Sigmoid colon (tissue), 7 donors: Measurements from ENCODE around the gene IQGAP1. TPM values are rescaled to one million over a fixed set of nuclear protein-coding genes. Genes with fewer than 3 reads are reported as not detected.

Experiments
- DNase-seq: peaks from one replicate; pipeline ENCODE4 v3.0.0-alpha.2; 2019
- H3K27ac ChIP-seq, 4 donors: fragments of 200-600 bp; sonication (generic); one replicate each; pipeline ENCODE4 v1.5.1; 2016 to 2019; ENCODE audit warnings: mild to moderate bottlenecking in 1 of 4
- H3K27me3 ChIP-seq, 3 donors: fragments of 200-600 bp; sonication (generic); one replicate each; pipeline ENCODE4 v1.5.1; 2019; ENCODE audit warnings: mild to moderate bottlenecking in 1 of 3
- H3K36me3 ChIP-seq, 4 donors: fragments of 200-600 bp; sonication (generic); one replicate each; pipeline ENCODE4 v1.5.1; 2016 to 2019
- H3K4me1 ChIP-seq, 4 donors: fragments of 200-600 bp; sonication (generic); one replicate each; pipeline ENCODE4 v1.5.1; 2017 to 2019
- H3K4me3 ChIP-seq, 4 donors: fragments of 200-600 bp; sonication (generic); one replicate each; pipeline ENCODE4 v1.5.1; 2017 to 2019; ENCODE audit warnings: mild to moderate bottlenecking in 2 of 4, moderate library complexity in 1 of 4
- H3K9me3 ChIP-seq, 4 donors: fragments of 200-600 bp in 3 of 4; sonication (generic) in 3 of 4; one replicate each; pipeline versions ENCODE4 v1.5.1 to v1.6.1; 2013 to 2019
- CTCF ChIP-seq, 4 experiments: fragments of 450-650 bp in 3 of 4; fragments of 200-600 bp in 1 of 4; IDR thresholded peaks; one replicate each; pipeline ENCODE4 v1.5.1; 2016 to 2019; ENCODE audit warnings: antibody characterized with exemption in 4 of 4, mild to moderate bottlenecking in 3 of 4, moderate library complexity in 2 of 4
- EP300 ChIP-seq, 4 donors: sonication (generic); formaldehyde crosslinking; IDR thresholded peaks; one replicate each; pipeline ENCODE4 v1.6.1; 2017; ENCODE audit warnings: antibody characterized with exemption in 4 of 4
- POLR2A ChIP-seq, 2 donors: fragments of 450-650 bp; IDR thresholded peaks; one replicate each; pipeline ENCODE4 v1.6.1; 2016; ENCODE audit warnings: antibody characterized with exemption in 2 of 2, mild to moderate bottlenecking in 2 of 2, moderate library complexity in 2 of 2
- POLR2AphosphoS5 ChIP-seq, 4 donors: sonication (generic); formaldehyde crosslinking; IDR thresholded peaks; one replicate each; pipeline ENCODE4 v1.6.1; 2017; ENCODE audit warnings: antibody characterized with exemption in 4 of 4
- WGBS, 2 donors: extraction: QIAGEN DNeasy Blood & Tissue Kit; methylation state at CpG; one replicate each; pipeline ENCODE4 v1.1.7; 2013; 5-methylcytosine and 5-hydroxymethylcytosine counted together
- intact Hi-C: fragments of 100-400 bp; cut with DNase I; formaldehyde crosslinking; loops from one replicate; pipeline ENCODE4 v1.15.1; 2023
- polyA plus RNA-seq, 3 donors: library from polyadenylated mRNA; stranded (reverse); fragments of 200-250 nt; gene quantifications; one replicate each; pipeline ENCODE4 v1.2.3, GENCODE V29; 2013
- total RNA-seq, 4 donors: library from RNA; depleted of rRNA; stranded (reverse); fragments of >200 nt; gene quantifications; one replicate each; pipeline ENCODE4 v1.1.0, GENCODE V29; 2016
- donor health status: healthy with polysubstance abuse.
- donor health status: Bipolar disorder and iron deficiency.
- donor health status: healthy.

IQGAP1 gene
- total and polyA plus RNA-seq, 7 donors = 96.7 to 283 (median 135) TPM

DNA sequence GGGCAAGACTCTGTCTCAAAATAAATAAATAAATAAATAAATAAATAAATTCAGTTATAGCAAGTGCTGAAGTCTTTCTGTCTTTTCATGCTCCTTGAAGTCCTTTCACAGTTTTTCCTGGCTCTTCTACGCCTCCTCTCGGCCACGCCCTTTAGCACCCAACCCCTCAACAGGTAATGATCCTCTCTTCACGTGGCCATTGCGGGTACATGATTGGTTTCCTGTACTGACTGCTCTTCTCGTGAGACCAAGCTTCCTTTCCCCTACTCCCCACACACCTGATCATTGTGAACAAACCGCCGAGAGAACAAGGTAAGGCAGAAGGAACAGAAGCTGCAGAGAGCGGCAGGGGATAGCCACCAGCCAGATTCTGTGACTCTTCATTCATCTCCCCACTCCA is 38.2 kb upstream of the IQGAP1 start:
- 65 to 86% methylated on average over 9 of the region's 9 CpGs for WGBS, 2 donors

GRCh38 chr15:90351479-90352106 is 36.4 kb upstream of the IQGAP1 start:
- Histone ChIP-seq H3K4me1 (peaks cover 0 to 12% (median 5%) of the 10 kb centered on the region in 4 donors), H3K4me3 (peak overlapping the region; percentile 59 to 95 (median 72)), H3K36me3 (no peaks in the 10 kb centered on the region), H3K9me3 (no peaks in the 10 kb centered on the region), H3K27ac (peak overlapping the region in 1 of 4 donors; percentile 83), H3K27me3 (no peaks in the 10 kb centered on the region)
- TF ChIP-seq EP300 (IDR thresholded peaks at IDR 0.05) = no peak
- no peak for DNase-seq
- intact Hi-C loops = no loop called here
- WGBS, 2 donors = 34 to 43% methylated on average over 25 of the region's 25 CpGs

More for the DNA sequence above, 38.2 kb upstream of the IQGAP1 start:
- H3K36me3 ChIP-seq = no peaks in the 10 kb centered on the region
- DNase-seq = no peak
- H3K27me3 ChIP-seq = no peaks in the 10 kb centered on the region
- no peaks in the 10 kb centered on the region for H3K9me3 ChIP-seq
- intact Hi-C loops = no loop called here
- peaks cover 0 to 12% (median 5%) of the 10 kb centered on the region in 4 donors for H3K4me1 ChIP-seq
- TF ChIP-seq CTCF (IDR thresholded peaks at IDR 0.05) (no peak), POLR2AphosphoS5 (IDR thresholded peaks at IDR 0.05) (no peak), POLR2A (IDR thresholded peaks at IDR 0.05) (no peak), EP300 (IDR thresholded peaks at IDR 0.05) (no peak)
- no peak overlapping the region for H3K27ac ChIP-seq
- no peak overlapping the region for H3K4me3 ChIP-seq

DNA sequence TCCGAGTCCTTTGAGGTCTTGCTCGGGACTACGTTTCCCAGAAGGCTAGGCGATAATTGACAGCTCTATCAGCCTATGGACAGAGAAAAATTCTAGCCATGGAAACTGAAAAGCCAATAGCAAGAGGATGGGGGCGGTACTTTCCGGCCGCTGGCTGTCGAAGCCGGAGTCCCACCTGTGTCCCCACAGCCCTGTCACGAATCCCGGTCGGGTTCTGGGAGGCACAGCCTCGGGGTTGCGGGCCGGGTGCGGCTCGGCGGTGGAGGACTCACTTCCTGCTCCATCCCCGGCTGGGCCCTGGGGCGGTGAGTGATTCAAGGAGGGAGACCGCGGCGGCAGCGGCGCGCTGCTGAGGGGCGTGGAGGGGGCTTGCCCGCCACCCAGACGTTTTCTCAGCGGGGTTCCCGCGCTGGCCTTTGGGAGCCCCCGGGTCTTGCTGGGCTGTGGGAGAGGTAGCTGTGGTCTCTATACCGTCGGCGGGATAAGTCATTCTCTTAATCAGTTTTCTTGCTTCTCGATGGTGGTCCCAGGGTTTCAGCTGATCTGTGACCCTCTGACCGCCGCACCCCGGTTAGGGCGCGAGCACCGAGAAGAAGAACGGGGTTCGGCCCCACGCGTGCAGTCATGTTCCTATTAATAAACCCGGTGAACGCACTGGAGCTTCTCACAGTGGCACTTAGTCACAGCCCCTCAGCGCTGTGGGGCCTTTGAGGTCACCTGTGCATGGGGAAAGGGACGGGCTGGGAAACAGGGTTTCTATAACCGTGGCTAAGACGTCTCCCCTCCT is 35.7 kb upstream of the IQGAP1 start, which contains the start of gene ZNF774:
TSS of gene ZNF774 (plus strand) at position 178 of the 787 bp plus-strand sequence. CDS start 2,377 bp downstream, outside the sequence.
- Histone ChIP-seq H3K4me1 (peaks cover 0 to 12% (median 5%) of the 10 kb centered on the region in 4 donors), H3K27ac (peak within 1 kb of the TSS; percentile 53 to 83 (median 71)), H3K9me3 (no peaks in the 10 kb centered on the region), H3K36me3 (no peaks in the 10 kb centered on the region), H3K27me3 (no peaks in the 10 kb centered on the region), H3K4me3 (peak within 1 kb of the TSS; percentile 59 to 95 (median 72))
- DNase-seq = peak; percentile 96
- intact Hi-C loops = no loop called here
- WGBS, 2 donors = 1% methylated on average over 53 of the region's 53 CpGs
- TF ChIP-seq EP300 (IDR thresholded peaks at IDR 0.05) (no peak), POLR2A (IDR thresholded peaks at IDR 0.05) (peak in 1 of 2 donors; percentile 54), POLR2AphosphoS5 (IDR thresholded peaks at IDR 0.05) (peak; percentile 45 to 61 (median 55)), CTCF (IDR thresholded peaks at IDR 0.05) (no peak)

DNA sequence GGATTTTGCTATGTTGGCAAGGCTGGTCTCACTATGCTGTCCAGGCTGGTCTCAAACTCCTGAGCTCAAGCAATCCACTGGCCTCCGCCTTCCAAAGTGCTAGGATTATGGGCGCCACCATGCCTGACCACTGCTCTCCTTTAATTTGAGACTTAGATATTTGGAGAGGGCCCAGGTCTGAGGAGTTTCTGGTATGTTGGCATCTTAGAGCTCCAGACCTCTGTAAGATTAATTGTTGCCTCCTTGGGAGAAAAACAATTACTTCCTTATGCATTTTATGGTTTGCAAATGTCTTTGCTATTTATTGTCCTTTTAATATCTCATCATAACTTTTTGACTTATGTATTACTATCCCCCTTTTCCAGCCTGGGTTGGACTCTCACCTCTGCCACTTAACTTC is 33.1 kb upstream of the IQGAP1 start:
- 96 to 97% methylated on average over 2 of the region's 2 CpGs for WGBS, 2 donors
- TF ChIP-seq EP300 (IDR thresholded peaks at IDR 0.05) (no peak), CTCF (IDR thresholded peaks at IDR 0.05) (no peak), POLR2A (IDR thresholded peaks at IDR 0.05) (no peak), POLR2AphosphoS5 (IDR thresholded peaks at IDR 0.05) (no peak)

More for the DNA sequence above, 33.1 kb upstream of the IQGAP1 start:
- DNase-seq = no peak
- Histone ChIP-seq H3K4me1 (peaks cover 0 to 14% (median 5%) of the 10 kb centered on the region in 4 donors), H3K27ac (no peak overlapping the region), H3K4me3 (no peak overlapping the region), H3K36me3 (no peaks in the 10 kb centered on the region), H3K27me3 (no peaks in the 10 kb centered on the region), H3K9me3 (no peaks in the 10 kb centered on the region)
- intact Hi-C loops = no loop called here
